GM18499 (cell line): ENCODE results near the gene XKR7.

Experiments
- ATAC-seq: cut with Tn5 transposase; IDR thresholded peaks from one replicate; pipeline ENCODE4 v1.9.1; 2021; ENCODE audit warnings: moderate number of reproducible peaks; ENCODE audit not compliant: insufficient read depth, unreplicated experiment

Gene XKR7

DNA sequence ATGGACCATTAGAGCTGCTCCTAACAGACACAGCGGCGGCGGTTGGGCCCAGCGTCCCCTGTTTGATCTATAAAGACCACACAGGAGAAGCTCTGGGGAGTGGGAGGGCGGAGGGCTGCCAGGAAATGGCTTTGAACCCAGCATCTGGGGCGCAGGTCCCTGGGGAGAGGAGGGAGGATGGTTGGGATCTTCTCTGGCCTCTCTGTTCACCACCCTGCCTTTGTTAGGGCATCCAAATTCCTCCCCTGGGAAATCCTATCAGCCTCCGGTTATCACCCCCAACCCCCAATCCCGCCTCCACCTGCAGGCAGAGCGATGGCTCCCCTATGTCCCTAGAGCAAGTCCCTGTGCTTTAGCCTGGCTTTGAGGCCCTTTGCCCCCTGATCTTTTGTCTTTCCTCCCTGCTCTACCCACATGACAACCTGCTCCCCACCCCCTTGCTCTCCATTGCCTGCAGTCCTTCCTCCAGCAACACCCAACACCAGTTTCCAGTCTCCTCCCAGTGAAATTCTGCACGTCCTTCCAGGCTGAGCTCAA is 7.1 kb downstream of the XKR7 start:
- ATAC-seq, result no peak

DNA sequence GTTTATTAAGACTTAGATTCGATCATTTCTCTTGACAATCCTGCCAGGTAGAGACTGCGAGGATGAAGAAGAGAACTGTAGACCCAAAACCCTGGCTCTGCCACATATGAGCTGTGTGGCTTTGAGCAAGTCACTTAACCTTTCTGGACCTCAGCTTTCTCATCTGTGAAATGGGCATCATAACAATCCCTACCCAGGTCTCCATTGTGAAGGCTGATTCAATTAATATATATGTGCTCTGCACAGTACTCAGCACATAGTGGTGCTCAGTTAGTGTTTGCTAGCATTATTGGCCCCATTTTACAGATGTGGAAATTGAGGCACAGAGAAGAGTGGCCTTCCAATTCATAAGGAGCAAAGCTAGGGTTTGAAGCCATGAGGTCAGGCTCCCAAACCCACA is 7.9 kb downstream of the XKR7 start:
- no peak for ATAC-seq

DNA sequence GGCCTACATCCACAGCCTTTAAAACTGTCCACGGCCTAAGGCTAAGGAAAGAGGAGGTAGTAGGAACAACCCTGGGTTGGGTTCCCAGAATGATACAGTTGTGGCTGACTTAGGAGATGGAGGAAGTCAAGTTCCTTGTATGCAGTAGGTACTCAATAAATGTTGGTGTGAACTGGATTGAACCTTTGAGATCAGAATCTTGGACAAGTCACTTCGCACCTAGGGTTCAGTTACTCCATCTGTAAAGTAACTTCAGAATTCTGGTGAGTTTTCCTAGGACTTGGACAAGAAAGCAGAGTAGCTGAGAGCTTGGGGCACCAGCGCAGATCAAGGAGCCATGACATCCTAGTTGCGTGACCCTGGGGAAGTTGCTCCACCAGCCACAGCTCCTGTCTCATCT is 9.1 kb downstream of the XKR7 start:
- no peak for ATAC-seq

DNA sequence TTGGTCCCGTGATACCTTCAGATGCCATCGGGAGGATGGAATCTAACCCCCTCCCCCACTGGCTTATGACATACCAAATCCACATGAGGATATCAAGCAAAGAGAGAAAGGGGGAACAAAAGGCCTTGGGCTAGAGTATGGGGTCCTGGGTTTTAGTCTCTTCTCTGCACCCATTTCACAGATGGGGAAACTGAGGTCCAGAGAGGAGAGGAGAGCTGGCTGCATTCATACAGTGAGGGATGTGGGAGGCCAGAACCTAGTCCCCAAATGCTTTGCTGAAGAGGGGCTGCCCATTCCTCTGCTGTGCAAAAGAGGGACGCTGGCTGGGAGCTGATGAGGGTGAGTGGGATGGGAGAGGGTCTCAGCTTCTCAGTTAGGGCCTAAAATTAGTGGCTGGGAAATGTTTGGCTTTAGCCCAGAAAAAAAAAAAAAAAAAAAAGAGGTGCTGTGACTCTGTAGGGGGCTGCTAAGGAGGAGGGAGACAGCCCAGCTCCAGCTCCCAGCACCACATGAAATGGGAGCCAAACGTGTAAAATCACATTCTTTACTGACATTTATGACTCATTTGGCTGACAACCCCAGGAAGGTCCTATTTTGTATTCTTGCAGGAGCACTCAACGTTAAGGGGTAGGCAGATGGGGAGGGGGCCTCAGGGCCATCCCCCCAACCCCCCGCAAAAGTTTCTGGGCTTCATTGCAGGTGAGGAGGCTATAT is 11.9 kb downstream of the XKR7 start:
- ATAC-seq, result no peak

DNA sequence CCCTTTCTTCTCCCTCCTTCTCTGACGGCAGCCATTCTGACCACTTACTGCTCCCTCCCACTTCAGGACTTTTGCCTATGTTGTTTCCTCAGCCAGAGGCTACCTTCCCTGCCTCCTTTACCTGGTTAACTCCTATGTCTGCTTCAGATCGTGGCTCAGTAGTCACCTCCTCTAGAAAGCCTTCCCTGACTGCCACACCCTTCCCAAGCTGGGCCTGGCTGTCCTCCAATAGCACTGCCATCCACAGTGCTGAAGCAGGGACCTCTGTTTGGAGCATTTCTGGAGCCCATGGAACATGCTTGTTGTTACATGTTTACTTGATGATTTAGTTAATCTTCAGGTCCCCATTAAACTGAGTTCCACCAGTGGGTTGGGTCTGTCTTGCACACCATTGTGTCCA is 13.8 kb downstream of the XKR7 start:
- ATAC-seq, result no peak

DNA sequence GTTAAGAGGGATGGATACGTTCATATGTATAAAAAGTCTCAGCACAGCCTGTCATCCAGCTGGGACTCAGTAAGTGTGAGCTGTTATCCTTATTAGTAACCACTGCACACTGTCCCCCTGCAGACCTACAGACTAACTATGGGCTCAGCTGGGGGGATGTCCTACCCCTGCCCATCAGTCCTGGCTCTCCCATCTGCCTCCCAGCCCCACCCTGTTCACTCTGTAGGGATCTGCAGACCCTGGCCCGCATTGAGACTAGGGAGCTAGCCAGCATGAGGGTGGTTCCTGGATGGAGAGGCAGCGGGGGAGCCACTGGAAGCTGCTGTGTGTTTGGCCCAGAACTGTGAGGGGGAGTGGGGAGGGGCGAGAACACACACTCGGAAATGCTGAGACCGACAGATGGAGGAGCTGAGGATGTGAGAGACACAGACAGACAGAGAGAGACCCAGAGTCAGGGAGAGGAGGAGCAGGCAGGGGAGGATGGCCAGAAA is 17.1 kb downstream of the XKR7 start:
- ATAC-seq, result no peak

DNA sequence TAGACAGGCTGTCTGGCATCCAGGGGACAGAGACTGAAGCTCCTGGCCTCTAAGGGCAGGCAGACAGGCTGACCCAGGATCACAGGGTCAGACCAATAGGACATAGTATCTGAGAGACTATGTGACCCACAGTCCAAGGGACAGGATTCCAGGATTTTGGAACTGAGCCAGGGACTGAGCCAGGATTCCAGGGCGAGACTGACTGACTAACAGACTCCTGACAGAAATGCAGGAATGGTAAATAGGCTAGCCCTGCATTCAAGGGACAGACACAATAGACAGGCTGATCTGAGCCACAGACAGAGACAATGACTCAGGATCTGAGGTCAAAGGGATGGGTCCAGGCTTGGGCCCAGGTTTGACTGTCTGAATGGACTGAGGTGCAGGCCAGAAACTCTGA is 19.8 kb downstream of the XKR7 start:
- ATAC-seq, result no peak

DNA sequence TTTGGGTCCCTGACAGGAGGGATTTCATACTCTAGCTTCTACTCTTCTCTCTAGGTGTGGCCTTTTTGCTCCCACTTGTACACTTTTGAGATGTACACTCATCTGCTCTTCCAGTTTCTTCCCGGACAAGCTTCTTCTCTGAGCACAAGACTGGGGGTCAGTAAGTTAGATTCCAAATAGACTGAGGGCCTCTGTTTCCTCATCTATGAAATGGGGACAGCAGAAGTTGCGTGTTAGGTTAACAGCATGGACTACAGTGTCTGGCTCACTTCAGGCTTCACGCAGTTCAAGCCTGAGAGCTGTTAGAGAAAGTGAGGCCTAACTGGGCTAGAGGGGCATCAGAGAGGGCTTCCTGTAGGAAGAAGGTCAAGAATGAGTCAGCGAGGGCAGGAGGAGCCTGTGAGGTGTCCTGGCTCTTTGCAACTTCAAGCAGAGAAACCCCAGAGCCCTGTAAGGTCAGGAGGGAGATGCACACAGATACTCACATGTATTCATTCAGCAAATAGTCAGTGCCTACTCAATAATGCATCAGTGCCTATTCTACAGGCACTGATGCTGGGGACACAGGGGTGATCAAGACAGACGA is 20.6 kb downstream of the XKR7 start:
- no peak for ATAC-seq

DNA sequence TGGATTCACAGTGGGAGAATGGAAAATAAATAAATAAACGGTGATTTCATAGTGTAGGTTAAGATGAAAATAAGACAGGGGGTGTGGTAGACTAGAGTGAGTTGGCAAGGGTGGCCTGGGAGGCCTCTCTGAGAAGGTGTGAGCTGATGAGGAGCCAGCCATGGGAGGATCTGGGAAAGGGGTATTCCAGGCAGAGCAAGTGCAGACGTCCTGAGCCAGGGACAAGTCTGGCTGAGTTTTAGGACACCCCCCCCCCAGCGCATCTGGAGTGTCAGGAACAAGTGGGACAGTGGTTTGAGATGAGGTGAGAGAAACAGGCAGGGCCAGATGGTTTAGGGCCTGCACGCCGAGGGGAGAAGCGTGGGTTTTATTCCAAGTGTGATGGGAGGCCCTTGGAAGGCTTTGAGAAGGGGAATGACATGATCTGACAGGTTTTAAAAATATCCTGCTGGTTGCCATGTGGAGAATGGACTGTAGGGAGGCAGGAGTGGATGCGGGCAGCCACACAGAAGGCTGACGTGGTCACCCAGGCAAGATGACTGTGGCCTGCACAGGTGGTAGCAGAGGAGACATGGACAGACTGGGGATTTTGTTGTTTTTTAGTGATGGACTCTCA is 21.2 kb downstream of the XKR7 start:
- ATAC-seq, result no peak

DNA sequence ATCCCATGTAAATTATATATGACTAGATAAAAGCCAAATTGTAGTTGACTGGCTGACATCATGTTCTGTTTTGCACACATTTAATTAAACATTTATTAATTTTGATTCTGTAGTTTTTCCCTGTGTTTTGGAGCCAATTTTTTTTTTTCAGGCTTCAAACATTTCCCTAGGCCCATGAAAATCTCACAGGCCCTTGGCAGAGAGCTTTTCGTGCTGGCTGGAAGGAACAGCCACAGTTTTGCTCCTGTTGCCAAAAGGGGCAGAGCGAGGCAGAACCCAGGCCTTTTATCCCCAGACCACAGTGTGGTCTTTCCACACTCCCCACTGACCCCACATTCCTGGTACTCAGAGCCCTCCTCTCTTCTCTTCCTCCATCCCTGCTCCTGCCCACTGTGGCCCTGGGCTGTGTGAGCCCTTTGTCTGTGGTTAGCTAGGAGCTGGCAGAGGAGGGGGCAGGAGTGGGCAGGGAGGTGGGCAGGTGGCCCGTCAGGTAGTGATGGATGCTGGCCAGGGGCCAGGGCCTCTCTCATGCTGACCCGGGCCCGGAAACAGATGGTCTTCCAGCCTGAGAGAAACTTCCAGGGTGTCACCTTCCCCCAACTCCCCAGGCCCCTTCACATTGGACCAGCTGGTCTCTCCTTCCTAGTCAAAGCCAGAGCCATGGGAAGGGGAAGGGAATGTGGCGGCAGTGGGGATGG is 22.8 kb downstream of the XKR7 start:
- no peak for ATAC-seq

DNA sequence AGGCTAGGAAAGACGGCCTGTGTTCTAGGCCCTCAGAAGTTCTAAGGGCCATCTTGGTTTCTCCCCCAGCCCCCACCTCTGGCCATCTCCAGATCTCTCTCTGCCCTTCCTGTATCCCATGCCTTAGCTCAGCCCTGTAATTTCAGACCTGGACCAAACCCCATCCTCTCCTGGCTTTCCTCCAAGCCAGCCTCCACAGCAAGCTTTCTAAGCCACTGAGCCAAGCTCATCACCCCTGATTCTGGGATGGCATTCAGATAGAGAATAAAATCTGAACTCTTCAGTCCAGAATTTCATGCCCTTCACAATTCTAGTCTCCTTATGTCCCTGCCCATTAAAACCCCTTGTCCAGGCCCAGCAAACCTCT is 23.4 kb downstream of the XKR7 start:
- no peak for ATAC-seq

DNA sequence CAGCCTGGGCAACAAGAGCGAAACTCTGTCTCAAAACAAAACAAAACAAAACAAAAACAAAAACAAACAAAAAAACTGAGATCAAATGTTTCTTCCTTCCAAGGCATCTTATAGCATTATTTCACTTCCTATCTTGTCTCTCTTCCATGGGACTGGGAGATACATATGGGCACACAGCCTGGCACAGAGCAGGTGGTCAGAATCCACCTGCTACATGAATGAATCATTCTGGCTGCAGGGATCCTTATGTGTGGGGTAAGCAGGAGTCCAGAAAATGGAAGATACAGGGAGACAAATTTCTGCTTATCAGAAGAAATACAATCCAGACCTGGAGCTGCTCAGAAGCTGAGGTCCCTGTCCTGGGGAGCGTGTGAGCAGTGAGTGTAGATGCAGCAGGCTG is 24.1 kb downstream of the XKR7 start:
- no peak for ATAC-seq

DNA sequence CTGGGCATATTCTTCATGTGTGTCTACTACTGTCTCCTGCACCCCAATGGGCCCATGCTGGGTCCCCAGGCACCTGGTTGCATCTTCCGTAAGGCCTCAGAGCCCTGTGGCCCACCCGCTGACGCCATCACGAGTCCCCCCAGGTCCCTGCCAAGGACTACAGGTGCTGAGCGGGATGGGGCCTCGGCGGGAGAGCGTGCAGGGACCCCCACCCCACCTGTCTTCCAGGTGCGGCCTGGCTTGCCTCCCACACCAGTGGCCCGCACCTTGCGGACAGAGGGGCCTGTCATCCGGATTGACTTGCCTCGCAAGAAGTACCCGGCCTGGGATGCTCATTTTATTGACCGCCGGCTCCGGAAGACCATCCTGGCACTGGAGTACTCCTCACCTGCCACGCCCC is 29.0 kb downstream of the XKR7 start:
- no peak for ATAC-seq

DNA sequence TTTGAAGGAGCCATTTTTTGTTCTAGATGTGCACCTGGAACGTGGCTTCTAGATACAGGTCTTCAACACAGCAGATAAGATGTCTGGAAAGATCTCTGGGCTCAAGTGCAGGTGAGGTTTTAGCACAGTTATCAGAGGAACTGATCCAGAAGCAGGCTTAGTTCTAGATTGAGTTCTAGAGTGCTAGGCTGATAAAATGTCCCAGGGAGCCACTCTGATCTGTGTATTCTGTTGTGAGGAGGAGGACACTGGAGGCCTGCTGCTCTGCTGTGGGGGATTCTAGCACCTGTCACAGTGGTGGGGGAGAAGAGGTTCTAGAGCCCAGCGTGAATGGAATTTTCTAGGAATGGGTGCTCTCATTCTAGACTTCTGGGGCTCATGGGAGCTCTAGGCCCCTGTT is 30.3 kb downstream of the XKR7 start:
- ATAC-seq, result no peak

DNA sequence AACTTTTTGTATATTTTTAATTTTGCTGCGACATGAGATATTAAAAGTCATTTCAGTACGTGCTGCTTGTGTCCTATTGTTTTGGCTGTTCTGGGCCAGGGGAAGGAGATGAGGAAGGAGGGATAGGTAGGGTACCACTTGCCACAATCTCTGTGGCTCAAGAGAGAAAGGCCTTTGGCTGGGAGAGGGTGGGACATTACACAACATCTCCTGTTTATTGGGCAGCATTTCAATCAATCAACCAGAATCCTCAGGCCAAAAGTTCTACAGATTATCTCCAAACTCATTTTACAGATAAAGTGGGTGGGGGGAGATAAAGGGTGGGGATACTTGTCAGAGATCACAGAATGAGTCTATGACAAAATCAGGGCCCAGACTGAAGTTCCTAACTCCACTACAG is 35.4 kb downstream of the XKR7 start:
- no peak for ATAC-seq

DNA sequence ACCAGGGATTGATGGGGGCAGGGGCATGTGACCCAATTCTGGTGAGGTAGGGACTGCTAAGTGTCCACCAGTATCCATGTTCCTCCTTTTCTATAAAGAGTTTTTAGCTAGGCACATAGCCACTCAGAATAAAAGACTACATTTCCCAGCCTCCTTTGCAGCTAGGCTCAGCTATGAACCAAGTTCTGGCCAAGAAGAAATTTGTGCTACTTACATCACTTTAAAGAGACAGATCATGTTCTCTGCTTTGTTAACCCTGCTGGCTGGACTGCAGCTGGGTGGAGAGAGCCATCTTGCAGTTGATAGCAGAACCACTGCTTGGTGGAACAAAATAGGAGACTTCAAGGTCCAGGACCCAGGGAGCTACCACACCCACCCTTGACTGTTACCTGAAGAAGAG is 37.0 kb downstream of the XKR7 start:
- ATAC-seq, result no peak

DNA sequence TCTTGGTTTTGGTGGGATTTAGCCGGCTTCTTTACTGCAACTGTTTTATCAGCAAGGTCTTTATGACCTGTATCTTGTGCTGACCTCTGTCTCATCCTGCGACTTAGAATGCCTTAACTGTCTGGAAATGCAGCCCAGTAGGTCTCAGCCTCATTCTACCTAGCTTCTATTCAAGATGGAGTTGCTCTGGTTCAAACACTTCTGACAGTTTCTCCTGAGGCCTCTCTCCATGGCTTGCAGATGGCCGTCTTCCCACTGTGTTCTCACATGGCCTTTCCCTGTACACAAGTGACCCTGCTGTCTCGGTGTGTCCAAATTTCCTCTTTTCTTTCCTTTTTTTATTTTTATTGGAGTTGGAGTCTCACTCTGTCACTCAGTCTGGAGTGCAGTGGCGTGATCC is 38.1 kb downstream of the XKR7 start:
- ATAC-seq, result no peak

DNA sequence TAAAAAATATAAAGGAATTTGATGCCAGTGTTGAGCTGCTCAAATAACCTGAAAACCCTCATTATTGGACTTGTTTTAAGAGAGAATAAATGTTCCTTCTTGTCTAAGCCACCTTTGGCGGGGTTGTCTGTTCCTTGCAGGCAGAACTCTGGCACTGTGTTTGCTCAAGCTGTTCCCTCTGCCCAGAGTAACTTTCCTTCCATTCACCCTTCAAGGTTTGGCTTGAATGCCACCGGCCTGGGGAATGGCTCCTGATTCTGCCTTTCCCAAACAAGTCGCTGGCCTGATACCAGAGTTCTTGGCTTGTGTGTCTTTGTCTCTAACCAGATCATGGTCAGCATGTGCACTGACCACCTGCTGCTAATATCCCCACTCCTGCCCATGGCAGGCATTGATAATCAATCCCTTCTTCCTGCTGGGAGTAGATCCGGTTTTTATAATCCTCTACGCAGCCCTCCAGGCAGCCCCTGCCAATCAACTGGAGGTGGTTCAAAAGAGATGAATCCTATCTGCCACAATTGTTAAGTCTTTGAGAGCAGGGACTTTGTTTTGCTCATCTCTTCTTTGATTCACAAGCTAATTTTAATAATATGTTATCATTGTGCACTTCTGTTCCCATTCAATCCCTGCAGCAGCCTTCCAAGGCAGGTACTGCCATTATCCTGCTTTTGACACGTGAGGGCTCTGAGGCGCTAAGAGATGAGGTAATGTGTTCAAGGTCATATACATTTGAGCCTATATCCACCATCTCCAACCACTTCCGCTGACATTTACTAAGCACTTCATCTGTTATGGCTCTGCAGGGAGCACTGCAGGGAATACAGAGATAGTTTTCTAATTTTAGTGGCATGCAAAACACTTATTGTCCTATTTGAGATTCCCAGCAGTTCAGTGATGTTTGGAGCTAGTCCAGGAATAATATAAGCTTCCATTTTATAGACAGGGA is 39.2 kb downstream of the XKR7 start:
- no peak for ATAC-seq

DNA sequence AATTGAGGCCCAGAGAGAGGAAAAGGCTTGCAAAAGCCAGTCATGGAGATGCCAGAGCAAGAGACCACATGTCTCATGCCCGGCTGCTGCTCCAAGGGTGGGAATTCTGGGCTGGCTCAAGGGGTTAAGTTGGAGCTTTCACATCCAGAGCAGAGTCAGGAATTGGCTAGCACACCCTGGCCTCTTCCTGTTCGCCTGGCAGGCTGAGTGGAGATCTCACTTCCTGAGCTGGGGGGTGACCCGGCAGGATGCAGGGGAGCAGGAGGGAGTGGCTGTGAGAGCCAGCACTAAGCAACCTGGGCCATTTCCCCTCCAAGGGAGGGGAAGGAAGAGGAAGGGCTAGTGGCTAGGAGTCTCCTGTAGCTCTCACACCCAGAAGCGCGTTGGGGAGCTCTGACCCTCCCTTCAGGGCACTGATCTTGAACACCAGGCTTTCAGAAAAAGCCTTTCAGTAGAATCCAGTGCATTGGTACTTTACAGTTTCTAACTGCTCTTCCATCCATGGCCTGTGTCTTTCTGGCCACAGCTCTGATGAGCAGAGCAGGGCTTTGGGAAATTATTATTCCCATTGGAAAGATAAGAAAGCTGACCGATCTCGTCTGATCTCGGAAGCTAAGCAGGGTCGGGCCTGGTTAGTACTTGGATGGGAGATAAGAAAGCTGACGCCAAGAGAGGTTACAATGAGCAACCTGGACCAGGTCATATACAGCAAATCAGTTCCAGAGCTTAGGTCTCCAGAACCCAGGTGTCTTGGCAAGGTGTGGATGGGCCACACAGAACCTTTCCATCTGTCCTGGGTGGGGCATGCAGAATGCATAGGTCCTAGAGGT is 40.1 kb downstream of the XKR7 start:
- no peak for ATAC-seq
